Large intestine (tissue), 3 donors: ENCODE results near the gene LIME1. TPM values are rescaled to one million over a fixed set of nuclear protein-coding genes. Genes with fewer than 3 reads are reported as not detected.

Experiments used
- DNase-seq, 2 donors: peaks; one replicate each; pipeline versions ENCODE4 v3.0.0 to v3.0.0-alpha.2; 2013
- H3K27ac ChIP-seq: one replicate; pipeline ENCODE4 v1.5.1; 2013; ENCODE audit warnings: low read length
- H3K27me3 ChIP-seq: 2 replicates; pipeline ENCODE4 v1.6.1; 2013; ENCODE audit warnings: low read length; ENCODE audit not compliant: control insufficient read depth, insufficient read depth
- H3K36me3 ChIP-seq: 2 replicates; pipeline ENCODE4 v1.6.1; 2013; ENCODE audit warnings: low read length; ENCODE audit not compliant: control insufficient read depth, insufficient read depth
- H3K4me1 ChIP-seq: one replicate; pipeline ENCODE4 v1.6.1; 2013; ENCODE audit warnings: low read length; ENCODE audit not compliant: control insufficient read depth, insufficient read depth
- H3K4me3 ChIP-seq: one replicate; pipeline ENCODE4 v1.5.1; 2013; ENCODE audit warnings: low read length
- H3K9me3 ChIP-seq: one replicate; pipeline ENCODE4 v1.6.1; 2013; ENCODE audit warnings: mild to moderate bottlenecking, low read depth, low read length, moderate library complexity; ENCODE audit not compliant: control insufficient read depth
- WGBS: methylation state at CpG from one replicate; pipeline ENCODE4 v1.1.5; 2013; ENCODE audit warnings: low lambda C conversion rate; ENCODE audit not compliant: insufficient coverage; 5-methylcytosine and 5-hydroxymethylcytosine counted together
- polyA plus RNA-seq: library from polyadenylated mRNA; unstranded; fragments of 120-200 nt; gene quantifications from one replicate; pipeline ENCODE4 v1.2.1, GENCODE V29; 2013

The LIME1 gene
- polyA plus RNA-seq, 1 donor, result 7.5 TPM

GRCh38 chr20:63778034-63778752, 41.7 kb downstream of the LIME1 start:
- H3K4me1 ChIP-seq, result peaks cover 9% of the 10 kb centered on the region
- H3K4me3 ChIP-seq, result no peak overlapping the region
- no peak for DNase-seq
- no peaks in the 10 kb centered on the region for H3K36me3 ChIP-seq
- H3K9me3 ChIP-seq, result peaks cover 7% of the 10 kb centered on the region
- no CpG with 5 or more reads among the region's 19 CpGs for WGBS
- H3K27me3 ChIP-seq, result peaks cover 20% of the 10 kb centered on the region
- H3K27ac ChIP-seq, result no peak overlapping the region

GRCh38 chr20:63778857-63779256, 42.4 kb downstream of the LIME1 start:
- Histone ChIP-seq H3K9me3 (peaks cover 3% of the 10 kb centered on the region), H3K27me3 (peaks cover 18% of the 10 kb centered on the region), H3K36me3 (no peaks in the 10 kb centered on the region), H3K4me3 (no peak overlapping the region), H3K27ac (no peak overlapping the region), H3K4me1 (peaks cover 9% of the 10 kb centered on the region)
- DNase-seq, result no peak
- WGBS, result no CpG with 5 or more reads among the region's 9 CpGs

- no peak overlapping the region for H3K4me3 ChIP-seq
- WGBS, result no CpG with 5 or more reads among the region's 14 CpGs
- DNase-seq, result no peak
- no peaks in the 10 kb centered on the region for H3K4me1 ChIP-seq
- H3K27ac ChIP-seq, result no peak overlapping the region
- no peaks in the 10 kb centered on the region for H3K9me3 ChIP-seq
- H3K36me3 ChIP-seq, result no peaks in the 10 kb centered on the region
- H3K27me3 ChIP-seq, result no peaks in the 10 kb centered on the region
These were observed 44.7 kb downstream of the LIME1 start for GRCh38 chr20:63781181-63781580.

- no peaks in the 10 kb centered on the region for H3K36me3 ChIP-seq
- H3K4me1 ChIP-seq, result no peaks in the 10 kb centered on the region
- H3K4me3 ChIP-seq, result no peak overlapping the region
- no peak for DNase-seq
- H3K27ac ChIP-seq, result no peak overlapping the region
- H3K9me3 ChIP-seq, result no peaks in the 10 kb centered on the region
- WGBS, result no CpG with 5 or more reads among the region's 18 CpGs
- no peaks in the 10 kb centered on the region for H3K27me3 ChIP-seq
These were observed 45.6 kb downstream of the LIME1 start for GRCh38 chr20:63782051-63782471.

GRCh38 chr20:63782521-63782971, 46.1 kb downstream of the LIME1 start:
- no CpG with 5 or more reads among the region's 12 CpGs for WGBS
- Histone ChIP-seq H3K27ac (no peak overlapping the region), H3K4me1 (no peaks in the 10 kb centered on the region), H3K27me3 (no peaks in the 10 kb centered on the region), H3K36me3 (no peaks in the 10 kb centered on the region), H3K9me3 (no peaks in the 10 kb centered on the region), H3K4me3 (no peak overlapping the region)
- no peak for DNase-seq

GRCh38 chr20:63783970-63784369, 47.5 kb downstream of the LIME1 start:
- H3K9me3 ChIP-seq, result no peaks in the 10 kb centered on the region
- H3K4me1 ChIP-seq, result no peaks in the 10 kb centered on the region
- DNase-seq, result no peak
- H3K27me3 ChIP-seq, result no peaks in the 10 kb centered on the region
- H3K4me3 ChIP-seq, result no peak overlapping the region
- no peaks in the 10 kb centered on the region for H3K36me3 ChIP-seq
- no peak overlapping the region for H3K27ac ChIP-seq
- no CpG with 5 or more reads among the region's 16 CpGs for WGBS

- WGBS, result no CpG with 5 or more reads among the region's 14 CpGs
- no peak for DNase-seq
- Histone ChIP-seq H3K27me3 (no peaks in the 10 kb centered on the region), H3K4me1 (no peaks in the 10 kb centered on the region), H3K27ac (no peak overlapping the region), H3K4me3 (no peak overlapping the region), H3K36me3 (peaks cover 3% of the 10 kb centered on the region), H3K9me3 (peaks cover 4% of the 10 kb centered on the region)
These were observed 49.2 kb downstream of the LIME1 start for GRCh38 chr20:63785691-63786131.

GRCh38 chr20:63787302-63787701, 50.8 kb downstream of the LIME1 start:
- no peaks in the 10 kb centered on the region for H3K4me1 ChIP-seq
- H3K36me3 ChIP-seq, result peaks cover 3% of the 10 kb centered on the region
- DNase-seq, result no peak
- WGBS, result no CpG with 5 or more reads among the region's 11 CpGs
- H3K27ac ChIP-seq, result no peak overlapping the region
- H3K27me3 ChIP-seq, result no peaks in the 10 kb centered on the region
- H3K4me3 ChIP-seq, result no peak overlapping the region
- peaks cover 4% of the 10 kb centered on the region for H3K9me3 ChIP-seq

GRCh38 chr20:63787749-63788148, 51.3 kb downstream of the LIME1 start:
- WGBS, result no CpG with 5 or more reads among the region's 16 CpGs
- no peak for DNase-seq
- Histone ChIP-seq H3K4me3 (no peak overlapping the region), H3K27ac (no peak overlapping the region), H3K27me3 (no peaks in the 10 kb centered on the region), H3K4me1 (no peaks in the 10 kb centered on the region), H3K36me3 (peaks cover 3% of the 10 kb centered on the region), H3K9me3 (peaks cover 4% of the 10 kb centered on the region)
